HEK293 (cell line): ENCODE results near the gene UACA.

Experiments
- CTCF ChIA-PET: fragments of 350-600 bp; formaldehyde crosslinking; extraction: SDS; loops from one replicate; lab custom pipeline; 2021; ENCODE audit warnings: antibody characterized with exemption; lab: Yijun Ruan, JAX
- POLR2A ChIA-PET: fragments of 300-600 bp; formaldehyde crosslinking; extraction: SDS; loops from one replicate; lab custom pipeline; 2020; ENCODE audit warnings: antibody characterized with exemption, inconsistent platforms; lab: Yijun Ruan, JAX
- H3K27ac ChIP-seq: fragments of 200-500 bp; sonication (Bioruptor generic); 2 replicates; pipeline ENCODE4 v1.5.1; 2014; ENCODE audit warnings: low read depth, low read length, control low read depth, inconsistent platforms; ENCODE audit errors: extremely low read depth
- H3K36me3 ChIP-seq, 2 experiments: fragments of 200-500 bp in 1 of 2; sonication (Bioruptor generic) in 1 of 2; 1 replicate in 1 of 2; 2 replicates in 1 of 2; pipeline ENCODE4 v1.5.1; 2014 to 2017; ENCODE audit warnings: inconsistent platforms in 2 of 2, low read length in 2 of 2; ENCODE audit not compliant: control insufficient read depth in 2 of 2, insufficient read depth in 1 of 2
- H3K4me1 ChIP-seq: fragments of 200-500 bp; sonication (Bioruptor generic); 2 replicates; pipeline ENCODE4 v1.5.1; 2014; ENCODE audit warnings: mild to moderate bottlenecking, low read length, inconsistent platforms; ENCODE audit not compliant: control insufficient read depth, insufficient read depth
- H3K4me3 ChIP-seq: 2 replicates; pipeline ENCODE4 v1.5.1; 2011; ENCODE audit warnings: low read depth, mild to moderate bottlenecking, control low read depth, low read length, moderate library complexity
- H3K9me3 ChIP-seq: fragments of 200-500 bp; sonication (Bioruptor generic); 2 replicates; pipeline ENCODE4 v1.5.1; 2014; ENCODE audit warnings: low read depth, low read length, inconsistent platforms; ENCODE audit not compliant: control insufficient read depth, insufficient read depth
- GLI2 ChIP-seq: fragments of 450-650 bp; formaldehyde crosslinking; IDR thresholded peaks from 2 replicates; pipeline ENCODE4; 2017; ENCODE audit warnings: missing biosample characterization, missing genetic modification characterization, low read depth, borderline replicate concordance
- KLF1 ChIP-seq: fragments of 450-650 bp; formaldehyde crosslinking; IDR thresholded peaks from 2 replicates; pipeline ENCODE4 v1.5.1; 2016; ENCODE audit warnings: missing biosample characterization, missing genetic modification characterization
- KLF16 ChIP-seq: fragments of 450-650 bp; formaldehyde crosslinking; IDR thresholded peaks from 2 replicates; pipeline ENCODE4 v1.5.1; 2017; ENCODE audit warnings: missing biosample characterization, missing genetic modification characterization
- KLF8 ChIP-seq: fragments of 450-650 bp; formaldehyde crosslinking; IDR thresholded peaks from 2 replicates; pipeline ENCODE4 v1.5.1; 2016; ENCODE audit warnings: missing biosample characterization, missing genetic modification characterization
- KLF9 ChIP-seq: fragments of 450-650 bp; formaldehyde crosslinking; IDR thresholded peaks from 2 replicates; pipeline ENCODE4 v1.5.1; 2016; ENCODE audit warnings: missing biosample characterization, missing genetic modification characterization, low read depth
- PRDM6 ChIP-seq: fragments of 450-650 bp; formaldehyde crosslinking; IDR thresholded peaks from 2 replicates; pipeline ENCODE4 v1.5.1; 2017; ENCODE audit warnings: missing biosample characterization, missing genetic modification characterization
- REST ChIP-seq: fragments of 450-650 bp; formaldehyde crosslinking; IDR thresholded peaks from 2 replicates; pipeline ENCODE4 v1.5.1; 2016; ENCODE audit warnings: missing biosample characterization, missing genetic modification characterization
- YY2 ChIP-seq: fragments of 450-650 bp; formaldehyde crosslinking; IDR thresholded peaks from 2 replicates; pipeline ENCODE4 v1.5.1; 2016; ENCODE audit warnings: missing biosample characterization, missing genetic modification characterization
- ZBTB11 ChIP-seq: fragments of 450-650 bp; formaldehyde crosslinking; conservative IDR thresholded peaks from 2 replicates; pipeline ENCODE4 v1.5.1; 2016; ENCODE audit warnings: low read depth, missing biosample characterization, missing genetic modification characterization
- ZBTB8A ChIP-seq: fragments of 450-650 bp; formaldehyde crosslinking; IDR thresholded peaks from 2 replicates; pipeline ENCODE4 v1.5.1; 2016; ENCODE audit warnings: missing biosample characterization, missing genetic modification characterization
- ZNF138 ChIP-seq: fragments of 450-650 bp; formaldehyde crosslinking; IDR thresholded peaks from 2 replicates; pipeline ENCODE4 v1.5.1; 2016; ENCODE audit warnings: missing biosample characterization, missing genetic modification characterization, borderline replicate concordance
- ZNF16 ChIP-seq: fragments of 450-650 bp; formaldehyde crosslinking; IDR thresholded peaks from 2 replicates; pipeline ENCODE4 v1.5.1; 2016; ENCODE audit warnings: low read depth, missing biosample characterization, missing genetic modification characterization
- ZNF174 ChIP-seq: fragments of 450-650 bp; formaldehyde crosslinking; IDR thresholded peaks from 2 replicates; pipeline ENCODE4 v1.5.0; 2017; ENCODE audit warnings: missing biosample characterization, mild to moderate bottlenecking, missing genetic modification characterization
- ZNF266 ChIP-seq: fragments of 450-650 bp; formaldehyde crosslinking; IDR thresholded peaks from 2 replicates; pipeline ENCODE4 v1.5.1; 2016; ENCODE audit warnings: missing biosample characterization, missing genetic modification characterization, low read depth
- ZNF362 ChIP-seq: fragments of 450-650 bp; formaldehyde crosslinking; IDR thresholded peaks from 2 replicates; pipeline ENCODE4 v1.5.1; 2016; ENCODE audit warnings: missing biosample characterization, missing genetic modification characterization
- ZNF416 ChIP-seq: fragments of 450-650 bp; formaldehyde crosslinking; IDR thresholded peaks from 2 replicates; pipeline ENCODE4 v1.5.1; 2016; ENCODE audit warnings: missing biosample characterization, missing genetic modification characterization
- ZNF449 ChIP-seq: fragments of 450-650 bp; formaldehyde crosslinking; IDR thresholded peaks from 2 replicates; pipeline ENCODE4 v1.5.1; 2017; ENCODE audit warnings: missing biosample characterization, mild to moderate bottlenecking, missing genetic modification characterization, moderate library complexity

Gene UACA

GRCh38 chr15:70698836-70699390 lies 64.4 kb downstream of the UACA start:
- peaks cover 51% of the 10 kb centered on the region for H3K4me1 ChIP-seq
- no peak overlapping the region for H3K4me3 ChIP-seq
- ChIA-PET POLR2A (no interaction called here), CTCF (no interaction called here)
- no peaks in the 10 kb centered on the region for H3K9me3 ChIP-seq
- no peaks in the 10 kb centered on the region for H3K36me3 ChIP-seq
- TF ChIP-seq YY2 (tag by site-specific recombination): no peak
- TF ChIP-seq ZNF449 (tag by site-specific recombination): no peak
- TF ChIP-seq ZBTB8A: 0 out of 2 replicates have a peak, but pooled peaks have one; percentile 2
- no peak for TF ChIP-seq ZNF174 (tag by site-specific recombination)
- peak; percentile 59 for TF ChIP-seq PRDM6 (tag by site-specific recombination)
- no peak for TF ChIP-seq KLF16 (tag by site-specific recombination)
- no peak overlapping the region for H3K27ac ChIP-seq

GRCh38 chr15:70698426-70698825 lies 64.9 kb downstream of the UACA start:
- no peak overlapping the region for H3K27ac ChIP-seq
- ChIA-PET POLR2A (no interaction called here), CTCF (no interaction called here)
- TF ChIP-seq KLF8 (tag by site-specific recombination) (no peak), ZBTB11 (0 out of 2 replicates have a peak, but pooled peaks have one; percentile 3)
- no peaks in the 10 kb centered on the region for H3K9me3 ChIP-seq
- no peak overlapping the region for H3K4me3 ChIP-seq
- H3K36me3 ChIP-seq: no peaks in the 10 kb centered on the region
- peaks cover 46% of the 10 kb centered on the region for H3K4me1 ChIP-seq

GRCh38 chr15:70690491-70691276 lies 72.7 kb downstream of the UACA start:
- H3K4me3 ChIP-seq: no peak overlapping the region
- no peak overlapping the region for H3K27ac ChIP-seq
- H3K4me1 ChIP-seq: peaks cover 7% of the 10 kb centered on the region; the same call in 1 of the 2 replicates
- peaks cover 9 to 24% of the 10 kb centered on the region in 2 experiments for H3K36me3 ChIP-seq
- CTCF ChIA-PET: interaction anchor here (0.6 to 5.9 kb wide), 6 partner anchors 9 to 1213 kb away, joined by 3 to 27 read pairs (median 4); no protein-coding TSS in a partner anchor
- POLR2A ChIA-PET: interaction anchor here (0.6 to 1.2 kb wide), 2 partner anchors 11 to 810 kb away, joined by 4 read pairs; no protein-coding TSS in a partner anchor
- no peaks in the 10 kb centered on the region for H3K9me3 ChIP-seq
- TF ChIP-seq KLF1 (tag by site-specific recombination) (no peak), REST (tag by site-specific recombination) (no peak), KLF9 (tag by site-specific recombination) (no peak), ZNF16 (no peak), GLI2 (tag by site-specific recombination) (no peak), ZNF138 (tag by site-specific recombination) (no peak), ZNF266 (tag by site-specific recombination) (no peak), ZNF362 (tag by site-specific recombination) (no peak), ZNF416 (no peak), ZNF174 (tag by site-specific recombination) (no peak), ZBTB8A (no peak)
